ENCODE data around the gene ZNF14.
A peak's percentile ranks its signal among the peaks of the same experiment; 100 is the strongest.
"Not testable (repeated sequence)": the region's sequence is repeated elsewhere in the genome, so short reads cannot be mapped to it uniquely, and the experiment has no call there.

Gene ZNF14

GRCh38 chr19:19672816-19673215, 60.1 kb downstream of the ZNF14 start:
- Histone ChIP-seq H3K4me3 (ENCODE audit: low read depth, low read length) (no peak overlapping the region), H3K4me1 (no peaks in the 10 kb centered on the region), H3K36me3 (ENCODE audit: control insufficient read depth, insufficient read depth, low read length) (no peaks in the 10 kb centered on the region), H3K9ac (no peak overlapping the region), H3K27ac (no peak overlapping the region), H3K27me3 (ENCODE audit: control insufficient read depth, insufficient read depth, low read length) (no peaks in the 10 kb centered on the region), H3K4me2 (ENCODE audit: low read length) (no peak overlapping the region), H3K79me2 (no peaks in the 10 kb centered on the region), H2AFZ (no peak overlapping the region), H3K9me3 (ENCODE audit: control insufficient read depth, low read length) (no peaks in the 10 kb centered on the region)
- no peak for TF ChIP-seq CTCF (IDR thresholded peaks at IDR 0.05)

GRCh38 chr19:19670070-19670551, 62.8 kb downstream of the ZNF14 start:
- no peak overlapping the region for H2AFZ ChIP-seq
- no peaks in the 10 kb centered on the region for H3K4me1 ChIP-seq
- H3K79me2 ChIP-seq: no peaks in the 10 kb centered on the region
- no peak overlapping the region for H3K27ac ChIP-seq
- H3K4me3 ChIP-seq (ENCODE audit: low read depth, low read length): no peak overlapping the region
- no peaks in the 10 kb centered on the region for H3K36me3 ChIP-seq (ENCODE audit: control insufficient read depth, insufficient read depth, low read length)
- no peak overlapping the region for H3K9ac ChIP-seq
- H3K4me2 ChIP-seq (ENCODE audit: low read length): peak overlapping the region; percentile 94
- TF ChIP-seq CTCF (IDR thresholded peaks at IDR 0.05): no peak
- H3K9me3 ChIP-seq (ENCODE audit: control insufficient read depth, low read length): no peaks in the 10 kb centered on the region
- no peaks in the 10 kb centered on the region for H3K27me3 ChIP-seq (ENCODE audit: control insufficient read depth, insufficient read depth, low read length)

- H3K27ac ChIP-seq: peak within 1 kb of the TSS; percentile 65
- no peaks in the 10 kb centered on the region for H3K4me1 ChIP-seq
- H3K27me3 ChIP-seq (ENCODE audit: control insufficient read depth, insufficient read depth, low read length): no peaks in the 10 kb centered on the region
- no peaks in the 10 kb centered on the region for H3K79me2 ChIP-seq
- no peak for TF ChIP-seq CTCF (IDR thresholded peaks at IDR 0.05)
- peak within 1 kb of the TSS; percentile 94 for H3K4me2 ChIP-seq (ENCODE audit: low read length)
- peak within 1 kb of the TSS; percentile 87 for H3K4me3 ChIP-seq (ENCODE audit: low read depth, low read length)
- H3K9ac ChIP-seq: peak within 1 kb of the TSS; percentile 38
- no peaks in the 10 kb centered on the region for H3K36me3 ChIP-seq (ENCODE audit: control insufficient read depth, insufficient read depth, low read length)
- peak within 1 kb of the TSS; percentile 95 for H2AFZ ChIP-seq
- no peaks in the 10 kb centered on the region for H3K9me3 ChIP-seq (ENCODE audit: control insufficient read depth, low read length)
These were observed 64.5 kb downstream of the ZNF14 start, which contains the start of gene ZNF101 for GRCh38 chr19:19668230-19669012. Gene ZNF101 (plus strand): TSS chr19:19668839. CDS start chr19:19668964, 125 bp downstream.

- H3K9ac ChIP-seq; H3K4me2 ChIP-seq (ENCODE audit: low read length); H3K79me2 ChIP-seq; H3K4me1 ChIP-seq; H2AFZ ChIP-seq; H3K9me3 ChIP-seq (ENCODE audit: control insufficient read depth, low read length); H3K27me3 ChIP-seq (ENCODE audit: control insufficient read depth, insufficient read depth, low read length); H3K4me3 ChIP-seq (ENCODE audit: low read depth, low read length); H3K27ac ChIP-seq; H3K36me3 ChIP-seq (ENCODE audit: control insufficient read depth, insufficient read depth, low read length): not testable (repeated sequence)
These were observed 67.4 kb downstream of the ZNF14 start for GRCh38 chr19:19665420-19665948.

- TF ChIP-seq CTCF (IDR thresholded peaks at IDR 0.05): no peak
- Histone ChIP-seq H3K79me2 (peaks cover 4% of the 10 kb centered on the region), H3K4me2 (ENCODE audit: low read length) (peak within 1 kb of the TSS; percentile 98), H3K9ac (no peak within 1 kb of the TSS), H3K9me3 (ENCODE audit: control insufficient read depth, low read length) (no peaks in the 10 kb centered on the region), H2AFZ (peak within 1 kb of the TSS; percentile 71), H3K4me1 (peaks cover 10% of the 10 kb centered on the region), H3K36me3 (ENCODE audit: control insufficient read depth, insufficient read depth, low read length) (no peaks in the 10 kb centered on the region), H3K27ac (peak within 1 kb of the TSS; percentile 88), H3K27me3 (ENCODE audit: control insufficient read depth, insufficient read depth, low read length) (no peaks in the 10 kb centered on the region), H3K4me3 (ENCODE audit: low read depth, low read length) (peak within 1 kb of the TSS; percentile 81)
These were observed 69.4 kb downstream of the ZNF14 start, which contains the start of gene ATP13A1 for GRCh38 chr19:19663256-19664120. Gene ATP13A1 (minus strand): TSS chr19:19663676. CDS start chr19:19663666, 10 bp downstream.

All from parathyroid adenoma (tissue), 2 donors.